GM19324 (cell line): ENCODE measurements around the gene LINS1.

Experiments
- ATAC-seq: cut with Tn5 transposase; IDR thresholded peaks from one replicate; pipeline ENCODE4 v1.9.1; 2021; ENCODE audit warnings: mild to moderate bottlenecking, moderate library complexity; ENCODE audit not compliant: unreplicated experiment, low FRiP score

The LINS1 gene

GRCh38 chr15:100560323-100560722 is 41.7 kb downstream of the LINS1 start:
- no peak for ATAC-seq

GRCh38 chr15:100559330-100559729 is 42.7 kb downstream of the LINS1 start:
- no peak for ATAC-seq

DNA sequence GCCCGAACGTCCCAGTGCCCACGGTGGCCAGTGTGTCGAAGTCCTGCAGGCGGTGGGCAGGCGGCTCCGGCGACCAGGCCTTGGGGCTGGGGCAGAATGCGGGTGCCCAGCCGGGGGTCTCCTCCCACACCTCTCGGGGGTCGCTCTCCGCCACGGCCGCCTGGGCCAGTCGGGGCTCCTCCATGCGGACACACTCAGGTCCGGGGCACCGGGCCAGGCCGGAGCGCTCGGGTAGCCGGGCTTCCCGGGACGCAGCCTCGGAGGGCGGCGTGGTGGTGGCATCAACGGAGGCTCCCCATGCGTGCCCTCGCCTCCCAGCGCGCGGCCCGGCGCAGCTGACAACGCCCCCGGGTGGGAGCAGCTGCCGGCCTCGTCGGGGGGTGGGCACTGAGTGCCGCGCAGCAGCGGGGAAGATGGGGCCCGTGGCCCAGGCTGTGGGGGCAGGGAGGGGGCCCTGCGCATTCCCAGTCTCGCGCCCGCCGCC is 43.2 kb downstream of the LINS1 start:
- ATAC-seq, result no peak

DNA sequence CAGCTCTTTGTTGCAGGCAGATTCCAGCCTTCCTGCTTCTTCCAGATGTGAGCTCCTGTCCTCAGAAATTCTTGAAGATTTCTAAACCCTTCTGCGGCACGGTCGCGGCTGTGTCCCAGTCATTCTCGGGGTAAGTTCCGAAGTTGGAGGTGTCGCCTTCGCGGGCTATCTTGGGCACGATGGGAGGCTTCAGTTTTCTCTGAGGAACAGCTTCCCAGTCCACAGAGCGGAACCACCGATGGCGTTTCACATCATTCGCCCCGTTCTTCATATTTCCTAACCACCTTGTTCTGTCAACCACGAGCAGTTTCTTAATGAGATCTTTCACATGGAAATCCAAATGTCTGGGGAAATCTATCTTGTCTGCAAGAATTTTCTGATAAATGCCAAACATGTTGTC is 48.5 kb downstream of the LINS1 start:
- no peak for ATAC-seq

DNA sequence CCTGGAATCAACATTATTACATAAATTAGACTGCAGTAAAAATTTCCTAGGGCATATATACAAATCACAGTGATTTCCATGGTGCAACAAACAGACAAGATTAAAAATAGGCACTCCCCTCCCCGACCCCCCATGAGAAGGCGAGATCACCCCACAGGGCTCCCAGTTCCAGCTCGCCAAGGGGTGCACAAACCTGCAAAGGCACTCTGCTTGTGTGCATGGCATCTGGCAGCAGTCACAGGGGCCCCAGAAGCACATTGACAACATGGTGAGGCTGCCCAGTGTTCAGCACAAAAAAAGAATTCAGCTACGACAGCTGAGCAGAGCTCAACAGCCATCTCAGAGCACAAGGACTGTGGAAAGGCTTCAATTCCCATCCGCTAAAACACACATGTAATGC is 54.0 kb downstream of the LINS1 start:
- ATAC-seq, result no peak

DNA sequence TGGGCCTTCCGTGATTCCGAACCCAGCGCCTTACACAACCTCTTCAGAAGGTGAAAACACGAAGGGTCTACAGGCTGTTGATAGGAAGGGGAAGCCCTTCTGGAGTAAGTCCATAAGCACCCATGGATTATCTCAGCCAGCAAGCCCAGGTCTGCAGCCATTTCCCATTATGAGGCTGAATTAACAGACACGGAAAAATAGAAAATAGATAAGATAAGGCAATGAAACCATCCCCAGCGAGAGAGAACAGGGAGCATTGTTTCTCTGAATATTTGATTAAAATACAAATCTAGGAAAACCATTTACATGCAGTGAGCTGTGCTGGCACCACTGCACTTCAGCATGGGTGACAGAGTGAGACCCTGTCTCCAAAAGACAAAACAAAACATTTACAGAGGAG is 57.0 kb downstream of the LINS1 start:
- no peak for ATAC-seq

- no peak for ATAC-seq
Measured at GRCh38 chr15:100544338-100544841, 57.6 kb downstream of the LINS1 start.

GRCh38 chr15:100542290-100542689 is 59.7 kb downstream of the LINS1 start:
- no peak for ATAC-seq

GRCh38 chr15:100537331-100537730 is 64.7 kb downstream of the LINS1 start:
- ATAC-seq, result no peak

DNA sequence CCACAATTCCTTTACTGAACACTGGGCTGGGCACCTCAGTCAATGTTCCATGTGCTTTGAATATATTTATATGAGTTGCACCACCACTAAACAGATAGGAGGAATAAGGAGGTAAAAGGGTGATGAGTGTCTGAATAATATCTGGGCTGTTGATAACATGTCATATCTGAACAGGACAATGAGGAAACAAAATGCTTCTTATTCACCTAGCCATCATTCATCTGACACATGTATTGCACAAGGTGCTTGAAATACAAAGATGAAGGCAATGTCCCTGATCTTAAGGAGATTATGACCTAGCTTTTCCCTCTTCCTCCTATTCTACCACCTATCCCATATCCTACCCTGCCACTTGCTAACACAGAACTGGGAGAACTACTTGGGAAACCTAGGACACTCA is 65.3 kb downstream of the LINS1 start:
- ATAC-seq, result no peak

GRCh38 chr15:100533886-100534285 is 68.1 kb downstream of the LINS1 start:
- ATAC-seq, result no peak

DNA sequence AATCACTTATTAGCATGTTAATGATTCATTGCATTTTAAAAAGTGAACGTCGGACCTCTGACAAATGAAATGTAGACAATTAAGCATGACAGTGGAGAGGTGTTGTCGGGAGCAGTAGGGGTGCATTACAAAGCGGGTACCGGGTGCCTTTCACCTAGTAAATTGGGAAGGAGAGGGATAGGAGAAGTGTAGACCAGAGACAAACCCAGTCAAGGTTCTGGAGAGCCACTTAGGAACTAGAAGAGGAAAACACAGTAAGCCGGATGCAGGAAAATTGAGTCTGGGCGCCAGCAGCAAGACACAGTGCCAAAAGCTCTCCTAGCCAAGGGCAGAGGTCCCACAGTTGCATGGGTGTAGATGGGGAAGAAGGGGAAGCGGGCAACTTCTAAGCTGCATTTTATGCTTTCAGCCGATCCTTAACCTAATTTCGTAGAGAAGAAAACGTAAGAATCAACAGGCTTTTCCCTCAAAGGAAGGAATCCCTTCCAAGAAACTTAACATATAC is 70.1 kb downstream of the LINS1 start:
- no peak for ATAC-seq

DNA sequence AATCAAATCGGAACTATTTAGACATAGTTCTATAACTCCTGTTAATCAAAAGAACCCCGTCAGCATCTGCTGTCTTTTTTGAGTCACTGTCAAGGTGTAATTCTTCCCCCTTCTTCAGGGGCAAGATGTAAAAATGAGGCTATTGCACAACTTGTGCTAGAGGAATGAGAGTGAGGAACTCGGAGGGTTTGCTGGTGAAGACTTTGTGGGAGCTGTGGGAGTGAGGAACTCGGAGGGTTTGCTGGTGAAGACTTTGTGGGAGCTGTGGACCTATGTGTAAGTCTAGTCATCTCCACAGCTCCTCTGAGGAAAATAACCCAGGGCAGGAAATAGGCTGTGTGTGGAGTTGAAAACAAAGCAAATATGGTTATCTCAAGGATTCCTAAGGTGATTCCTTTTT is 70.8 kb downstream of the LINS1 start:
- ATAC-seq, result no peak

GRCh38 chr15:100529556-100529955 is 72.4 kb downstream of the LINS1 start:
- ATAC-seq, result no peak

GRCh38 chr15:100528833-100529428 is 73.1 kb downstream of the LINS1 start, which contains the start of gene CERS3:
CERS3 (minus strand) TSS chr15:100528950; CDS start chr15:100501849, 27,101 bp downstream.
- no peak for ATAC-seq

DNA sequence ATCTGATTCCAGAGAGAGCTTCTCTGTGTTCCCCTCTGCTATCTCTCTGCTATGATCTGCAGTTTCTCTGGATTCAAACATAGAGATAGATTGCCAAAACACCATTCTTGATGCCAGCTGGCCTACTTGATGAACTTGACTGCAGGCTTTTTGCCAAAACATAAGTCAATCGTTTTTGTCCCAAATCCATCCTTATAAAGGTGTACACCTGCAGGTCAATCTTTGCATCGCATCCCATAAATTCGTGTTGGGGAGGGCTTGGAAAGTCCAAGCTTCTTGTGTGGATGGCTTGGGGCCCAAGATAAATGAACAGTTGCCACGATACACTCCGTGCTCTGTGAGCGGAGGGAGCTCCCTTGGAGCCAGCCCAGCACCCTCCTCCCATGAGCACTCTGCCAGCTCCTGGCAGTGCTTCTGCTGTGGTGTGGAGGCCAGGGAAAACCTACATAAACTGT is 75.9 kb downstream of the LINS1 start:
- no peak for ATAC-seq

- no peak for ATAC-seq
Measured at GRCh38 chr15:100525436-100525835, 76.5 kb downstream of the LINS1 start.

DNA sequence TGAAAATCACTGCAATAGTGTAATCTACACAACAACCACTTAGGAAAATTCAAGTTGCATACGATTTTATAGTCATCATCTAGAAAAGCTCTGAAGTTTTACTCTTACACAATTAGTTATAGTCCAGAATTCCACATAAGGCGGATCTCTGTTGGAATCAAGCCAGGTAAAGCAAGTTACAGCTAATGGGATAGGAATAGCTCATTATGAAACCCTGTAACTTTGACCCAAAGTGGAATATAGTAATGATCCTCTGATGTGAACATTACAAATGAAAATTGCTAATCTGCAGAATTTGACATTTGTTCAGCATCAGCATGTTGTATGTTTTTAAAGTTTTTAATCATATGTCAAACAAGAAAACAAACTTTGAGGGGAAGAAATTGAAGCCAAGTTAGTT is 77.7 kb downstream of the LINS1 start:
- no peak for ATAC-seq

- no peak for ATAC-seq
Measured at GRCh38 chr15:100521907-100522306, 80.1 kb downstream of the LINS1 start.

- ATAC-seq, result no peak
Measured at GRCh38 chr15:100520132-100520921, 81.7 kb downstream of the LINS1 start.

GRCh38 chr15:100517846-100518245 is 84.1 kb downstream of the LINS1 start:
- ATAC-seq, result no peak
